Gastroesophageal sphincter (tissue), 3 donors: ENCODE results near the gene CDH11.

Experiments
- CTCF ChIP-seq, 4 experiments: fragments of 200-600 bp in 2 of 4; fragments of 450-650 bp in 2 of 4; sonication (generic) in 1 of 4; IDR thresholded peaks; one replicate each; pipeline ENCODE4 v1.5.1; 2017 to 2019; ENCODE audit warnings: antibody characterized with exemption in 4 of 4, mild to moderate bottlenecking in 2 of 4, moderate library complexity in 2 of 4
- POLR2A ChIP-seq, 2 donors: fragments of 450-650 bp; IDR thresholded peaks; one replicate each; pipeline ENCODE4 v1.6.1; 2017; ENCODE audit warnings: antibody characterized with exemption in 2 of 2, mild to moderate bottlenecking in 2 of 2, moderate library complexity in 1 of 2
- POLR2AphosphoS5 ChIP-seq: sonication (generic); formaldehyde crosslinking; IDR thresholded peaks from one replicate; pipeline ENCODE4 v1.6.1; 2017; ENCODE audit warnings: antibody characterized with exemption

GRCh38 chr16:65016754-65017153 lies 105.1 kb downstream of the CDH11 start:
- TF ChIP-seq CTCF (IDR thresholded peaks at IDR 0.05): no peak
- no peak for TF ChIP-seq POLR2A (IDR thresholded peaks at IDR 0.05)
- no peak for TF ChIP-seq POLR2AphosphoS5
